GM12878 (cell line): ENCODE data around the gene ERP27. TPM values are rescaled to one million over a fixed set of nuclear protein-coding genes. Genes with fewer than 3 reads are reported as not detected.

Experiments used
- ATAC-seq: fragments of 200-7000 bp; cut with Tn5 transposase; 3 replicates; pipeline ENCODE4 v1.9.1; 2020; ENCODE audit warnings: mild to moderate bottlenecking, moderate library complexity
- BruUV-seq: library from RNA; stranded (reverse); fragments of 400-500 nt; replicated peaks from 2 replicates; lab custom pipeline; 2021; lab: Mats Ljungman, UMichigan
- CTCF ChIA-PET: fragments of 300-600 bp; sonication (Branson Sonifier 250); formaldehyde crosslinking; extraction: SDS; loops from one replicate; lab custom pipeline; 2021; ENCODE audit warnings: inconsistent platforms; lab: Yijun Ruan, JAX
- POLR2A ChIA-PET: fragments of 350-600 bp; formaldehyde crosslinking; extraction: SDS; loops from one replicate; lab custom pipeline; 2021; ENCODE audit warnings: inconsistent platforms; lab: Charles Lee
- RAD21 ChIA-PET: fragments of 300-600 bp; sonication (Branson Sonifier 250); formaldehyde crosslinking; loops from one replicate; lab custom pipeline; 2023; ENCODE audit warnings: antibody characterized with exemption; ENCODE audit not compliant: unreplicated experiment; lab: Charles Lee
- SMC1A ChIA-PET: fragments of 300-600 bp; sonication (Branson Sonifier 250); formaldehyde crosslinking; loops from one replicate; lab custom pipeline; 2023; ENCODE audit not compliant: unreplicated experiment, uncharacterized antibody; lab: Charles Lee
- DNase-seq: peaks from one replicate; pipeline ENCODE4 v3.0.0-alpha.2; 2011; ENCODE audit warnings: low read depth, low spot score
- FAIRE-seq: peaks from 3 replicates; lab custom pipeline; 2011; peaks lifted over from hg19 to GRCh38; lab: Jason Lieb, UNC
- H2AFZ ChIP-seq: 2 replicates; pipeline ENCODE4 v1.6.0; 2011; ENCODE audit warnings: low read depth, low read length, control low read depth; ENCODE audit not compliant: control insufficient read depth
- H3K27ac ChIP-seq: 2 replicates; pipeline ENCODE4 v1.5.1; 2011; ENCODE audit warnings: control low read depth; ENCODE audit not compliant: control insufficient read depth, insufficient read depth
- H3K27me3 ChIP-seq, 2 experiments: replicated peaks in 1 of 2; 2 replicates each; pipeline versions ENCODE4 v1.6.0 to v1.6.1; 2011; ENCODE audit warnings: low read length in 1 of 2; ENCODE audit not compliant: control insufficient read depth in 2 of 2, insufficient read depth in 2 of 2
- H3K36me3 ChIP-seq, 2 experiments: 2 replicates each; pipeline ENCODE4 v1.5.1; 2011; ENCODE audit warnings: low read length in 1 of 2; ENCODE audit not compliant: control insufficient read depth in 2 of 2, insufficient read depth in 2 of 2
- H3K4me1 ChIP-seq: 2 replicates; pipeline ENCODE4 v1.6.1; 2011; ENCODE audit warnings: mild to moderate bottlenecking, low read length, moderate library complexity, mixed read lengths; ENCODE audit not compliant: control insufficient read depth, insufficient read depth
- H3K4me2 ChIP-seq: 2 replicates; pipeline ENCODE4 v1.6.0; 2011; ENCODE audit warnings: control low read depth; ENCODE audit not compliant: control insufficient read depth, insufficient read depth
- H3K4me3 ChIP-seq: fragments of 200-600 bp; sonication (generic); 2 replicates; pipeline ENCODE4 v1.5.1; 2016
- H3K79me2 ChIP-seq: 2 replicates; pipeline ENCODE4 v1.6.0; 2011; ENCODE audit warnings: low read length; ENCODE audit not compliant: control insufficient read depth, insufficient read depth
- H3K9ac ChIP-seq: 2 replicates; pipeline ENCODE4 v1.8.0; 2011; ENCODE audit warnings: low read length, control low read depth, mixed read lengths; ENCODE audit not compliant: control insufficient read depth, insufficient read depth
- H3K9me3 ChIP-seq: replicated peaks from 3 replicates; pipeline ENCODE4 v1.5.1; 2011; ENCODE audit warnings: mild to moderate bottlenecking, low read length; ENCODE audit not compliant: control insufficient read depth, insufficient read depth
- H4K20me1 ChIP-seq: 2 replicates; pipeline ENCODE4 v1.6.0; 2011; ENCODE audit not compliant: control insufficient read depth, insufficient read depth
- IKZF2 ChIP-seq, 2 experiments: fragments of 450-650 bp; IDR thresholded peaks; 2 replicates each; pipeline ENCODE4 v1.6.1; 2017; ENCODE audit warnings: mild to moderate bottlenecking in 2 of 2, moderate library complexity in 2 of 2
- RAD21 ChIP-seq: IDR thresholded peaks from 2 replicates; pipeline ENCODE4 v1.6.1; 2011; ENCODE audit warnings: mild to moderate bottlenecking, low read depth, low read length, moderate library complexity; ENCODE audit not compliant: insufficient read depth
- RUNX3 ChIP-seq: IDR thresholded peaks from 2 replicates; pipeline ENCODE4 v1.6.1; 2012; ENCODE audit warnings: low read length, inconsistent platforms
- SMC3 ChIP-seq: IDR thresholded peaks from 2 replicates; pipeline ENCODE4 v1.6.1; 2011; ENCODE audit warnings: low read length, improper control_type of control experiment, borderline replicate concordance
- ZNF207 ChIP-seq: fragments of 450-650 bp; IDR thresholded peaks from 2 replicates; pipeline ENCODE4 v1.6.1; 2014; ENCODE audit warnings: antibody characterized with exemption, mild to moderate bottlenecking, borderline replicate concordance
- WGBS: methylation state at CpG from one replicate; pipeline ENCODE4 v1.1.6; 2016; ENCODE audit warnings: low lambda C conversion rate; ENCODE audit not compliant: insufficient replicate concordance, insufficient coverage; ENCODE audit errors: missing lambda C conversion rate; 5-methylcytosine and 5-hydroxymethylcytosine counted together
- in situ Hi-C: fragments of 300-500 bp; cut with MboI; formaldehyde crosslinking; loops from 9 replicates; pipeline ENCODE4 v1.14.3; 2018; ENCODE audit warnings: mixed read lengths
- intact Hi-C: fragments of 100-400 bp; cut with micrococcal nuclease; formaldehyde crosslinking; loops from one replicate; pipeline ENCODE4 v1.14.2; 2022; ENCODE audit not compliant: unreplicated experiment
- polyA plus RNA-seq, 11 experiments: library from polyadenylated mRNA; depleted of rRNA in 4 of 11; unstranded in 6 of 11; stranded (reverse) in 5 of 11; fragments of >200 nt; fragmentation: Nextera tagmentation in 4 of 11; fragmentation: Illumina TruSeq in 1 of 11; extraction: Ambion mirVana in 4 of 11; extraction: Trizol in 1 of 11; gene quantifications; 1 replicate in 1 of 11; 2 replicates in 10 of 11; pipeline versions ENCODE4 v1.2.1 to v1.2.3, GENCODE V29; 2011 to 2016; ENCODE audit warnings: inconsistent platforms in 2 of 11, missing spikeins in 2 of 11, low read depth in 1 of 11
- total RNA-seq, 4 experiments: library from RNA; depleted of rRNA in 3 of 4; stranded (reverse); fragments of >200 nt in 3 of 4; fragmentation: Illumina TruSeq in 1 of 4; extraction: Trizol in 1 of 4; gene quantifications; 2 replicates each; pipeline versions ENCODE4 v1.2.1 to v1.2.3, GENCODE V29; 2013 to 2021
- TF ChIP-seq, protein P1 (sequence below), 3 experiments: IDR thresholded peaks in 2 of 3; conservative IDR thresholded peaks in 1 of 3; 2 replicates each; pipeline ENCODE4 v1.5.1; 2011; ENCODE audit warnings: low read depth in 3 of 3, low read length in 3 of 3, mild to moderate bottlenecking in 3 of 3, control low read depth in 2 of 3, moderate library complexity in 2 of 3, inconsistent platforms in 1 of 3, mixed read lengths in 1 of 3; ENCODE audit not compliant: control insufficient read depth in 2 of 3, insufficient read depth in 1 of 3; ENCODE audit errors: extremely low read depth in 1 of 3

The ERP27 gene
- total and polyA plus RNA-seq, 10 of the 15 experiments (the other 5 are each of a cell fraction or from before 2014, with no cell fraction given), result 0.91 to 2.4 (median 1.4) TPM

DNA sequence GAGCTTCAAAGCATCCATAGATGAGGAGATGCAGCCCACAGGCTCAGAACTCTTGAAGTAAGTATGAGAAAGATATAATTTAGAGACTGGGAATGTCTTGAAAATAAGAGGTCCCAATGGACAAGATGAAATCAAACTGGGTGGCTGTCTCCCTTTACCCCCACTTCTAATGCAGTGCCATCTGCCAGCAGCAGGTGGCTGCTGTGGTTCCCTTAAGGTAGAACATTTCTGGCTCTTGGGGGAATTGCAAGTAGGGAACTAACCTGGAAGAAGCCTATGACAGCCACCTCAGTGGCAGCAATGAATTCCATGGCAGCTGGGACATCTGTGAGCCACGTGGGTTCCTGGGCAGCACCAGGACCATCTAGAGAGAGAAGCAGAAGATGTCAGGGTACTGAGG lies 648 bp downstream of the ERP27 start:
- WGBS, result 53% methylated on average over 1 of the region's 1 CpG
- BruUV-seq, result no TSS peak
- Histone ChIP-seq H3K27me3 (no peaks in the 10 kb centered on the region), H3K36me3 (peaks cover 5 to 8% of the 10 kb centered on the region in 2 experiments), H3K27ac (no peak overlapping the region), H3K4me2 (no peak overlapping the region), H3K4me3 (no peak overlapping the region), H3K9me3 (no peaks in the 10 kb centered on the region), H2AFZ (no peak overlapping the region), H3K9ac (no peak overlapping the region), H3K79me2 (no peaks in the 10 kb centered on the region), H4K20me1 (no peaks in the 10 kb centered on the region), H3K4me1 (no peaks in the 10 kb centered on the region; the same call in 1 of the 2 replicates)
- TF ChIP-seq SMC3, result peak; percentile 53; the same call in 1 of the 2 replicates
- peak; percentile 52 for TF ChIP-seq RAD21
- TF ChIP-seq RUNX3, result 0 out of 2 replicates have a peak, but pooled peaks have one; percentile 22
- TF ChIP-seq, protein P1, sequence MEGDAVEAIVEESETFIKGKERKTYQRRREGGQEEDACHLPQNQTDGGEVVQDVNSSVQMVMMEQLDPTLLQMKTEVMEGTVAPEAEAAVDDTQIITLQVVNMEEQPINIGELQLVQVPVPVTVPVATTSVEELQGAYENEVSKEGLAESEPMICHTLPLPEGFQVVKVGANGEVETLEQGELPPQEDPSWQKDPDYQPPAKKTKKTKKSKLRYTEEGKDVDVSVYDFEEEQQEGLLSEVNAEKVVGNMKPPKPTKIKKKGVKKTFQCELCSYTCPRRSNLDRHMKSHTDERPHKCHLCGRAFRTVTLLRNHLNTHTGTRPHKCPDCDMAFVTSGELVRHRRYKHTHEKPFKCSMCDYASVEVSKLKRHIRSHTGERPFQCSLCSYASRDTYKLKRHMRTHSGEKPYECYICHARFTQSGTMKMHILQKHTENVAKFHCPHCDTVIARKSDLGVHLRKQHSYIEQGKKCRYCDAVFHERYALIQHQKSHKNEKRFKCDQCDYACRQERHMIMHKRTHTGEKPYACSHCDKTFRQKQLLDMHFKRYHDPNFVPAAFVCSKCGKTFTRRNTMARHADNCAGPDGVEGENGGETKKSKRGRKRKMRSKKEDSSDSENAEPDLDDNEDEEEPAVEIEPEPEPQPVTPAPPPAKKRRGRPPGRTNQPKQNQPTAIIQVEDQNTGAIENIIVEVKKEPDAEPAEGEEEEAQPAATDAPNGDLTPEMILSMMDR (IDR thresholded peaks at IDR 0.05 in 2 of 3, conservative IDR thresholded peaks at IDR 0.05 in 1 of 3; ENCODE audit: control insufficient read depth in 2 of 3, extremely low read depth in 1 of 3, insufficient read depth in 1 of 3, low read depth in 3 of 3, low read length in 3 of 3), result peak; percentile 34 to 43 (median 37); a peak in 5 of 6 replicates
- no peak for TF ChIP-seq ZNF207
- TF ChIP-seq IKZF2 (IDR thresholded peaks at IDR 0.05), result no peak
- intact Hi-C loops, result loop anchor here (1.0 to 5.0 kb wide), 2 partner anchors 58 to 90 kb away; no protein-coding TSS in a partner anchor
- in situ Hi-C loops, result no loop called here
- DNase-seq, result no peak
- ChIA-PET SMC1A (interaction anchor here (0.7 to 5.0 kb wide), 13 partner anchors 8 to 91 kb away, joined by 3 to 35 read pairs (median 4); no protein-coding TSS in a partner anchor), CTCF (interaction anchor here (0.8 to 5.2 kb wide), 10 partner anchors 11 to 339 kb away, joined by 3 to 27 read pairs (median 4); no protein-coding TSS in a partner anchor), POLR2A (no interaction called here), RAD21 (interaction anchor here (0.6 to 3.0 kb wide), 4 partner anchors 40 to 92 kb away, joined by 3 to 17 read pairs (median 3); no protein-coding TSS in a partner anchor)
- FAIRE-seq, result no peak
- peak; percentile 74 for ATAC-seq
